ENCODE measurements around the gene UBE2G2.

DNA sequence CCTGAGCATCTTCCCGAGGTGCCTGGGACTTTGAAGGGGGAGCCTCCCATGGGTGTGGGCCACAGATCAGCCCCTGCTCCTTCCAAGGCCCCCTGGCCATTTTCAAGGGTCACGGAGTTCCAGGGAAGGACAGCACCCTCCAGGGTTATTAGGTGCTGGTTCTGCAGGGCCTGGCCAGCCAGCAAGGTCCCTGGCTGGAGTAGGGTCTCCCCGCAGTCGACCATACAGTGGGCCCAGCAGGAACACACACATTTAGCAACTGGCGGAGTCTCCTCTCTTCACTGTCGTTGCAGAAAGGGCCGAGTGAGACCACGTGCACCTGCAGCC is 34.0 kb upstream of the UBE2G2 start:
- TF ChIP-seq POLR2A (IDR thresholded peaks at IDR 0.05), result no peak
- TF ChIP-seq, protein P1, sequence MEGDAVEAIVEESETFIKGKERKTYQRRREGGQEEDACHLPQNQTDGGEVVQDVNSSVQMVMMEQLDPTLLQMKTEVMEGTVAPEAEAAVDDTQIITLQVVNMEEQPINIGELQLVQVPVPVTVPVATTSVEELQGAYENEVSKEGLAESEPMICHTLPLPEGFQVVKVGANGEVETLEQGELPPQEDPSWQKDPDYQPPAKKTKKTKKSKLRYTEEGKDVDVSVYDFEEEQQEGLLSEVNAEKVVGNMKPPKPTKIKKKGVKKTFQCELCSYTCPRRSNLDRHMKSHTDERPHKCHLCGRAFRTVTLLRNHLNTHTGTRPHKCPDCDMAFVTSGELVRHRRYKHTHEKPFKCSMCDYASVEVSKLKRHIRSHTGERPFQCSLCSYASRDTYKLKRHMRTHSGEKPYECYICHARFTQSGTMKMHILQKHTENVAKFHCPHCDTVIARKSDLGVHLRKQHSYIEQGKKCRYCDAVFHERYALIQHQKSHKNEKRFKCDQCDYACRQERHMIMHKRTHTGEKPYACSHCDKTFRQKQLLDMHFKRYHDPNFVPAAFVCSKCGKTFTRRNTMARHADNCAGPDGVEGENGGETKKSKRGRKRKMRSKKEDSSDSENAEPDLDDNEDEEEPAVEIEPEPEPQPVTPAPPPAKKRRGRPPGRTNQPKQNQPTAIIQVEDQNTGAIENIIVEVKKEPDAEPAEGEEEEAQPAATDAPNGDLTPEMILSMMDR (IDR thresholded peaks at IDR 0.05), result no peak
